Stimulated activated CD4-positive, alpha-beta T cell treated with anti-CD3 and anti-CD28 coated beads, TNF-alpha, amount 100 ng/mL, for 48 hours (primary cell): ENCODE data around the gene HADHB.
A peak's percentile ranks its signal among the peaks of the same experiment; 100 is the strongest.
"Not testable (repeated sequence)": the region's sequence is repeated elsewhere in the genome, so short reads cannot be mapped to it uniquely, and the experiment has no call there.

Experiments used
- DNase-seq, 3 donors: peaks; one replicate each; pipeline ENCODE4 v3.0.0-alpha.2; 2020; ENCODE audit warnings: low read depth in 3 of 3

The HADHB gene

DNA sequence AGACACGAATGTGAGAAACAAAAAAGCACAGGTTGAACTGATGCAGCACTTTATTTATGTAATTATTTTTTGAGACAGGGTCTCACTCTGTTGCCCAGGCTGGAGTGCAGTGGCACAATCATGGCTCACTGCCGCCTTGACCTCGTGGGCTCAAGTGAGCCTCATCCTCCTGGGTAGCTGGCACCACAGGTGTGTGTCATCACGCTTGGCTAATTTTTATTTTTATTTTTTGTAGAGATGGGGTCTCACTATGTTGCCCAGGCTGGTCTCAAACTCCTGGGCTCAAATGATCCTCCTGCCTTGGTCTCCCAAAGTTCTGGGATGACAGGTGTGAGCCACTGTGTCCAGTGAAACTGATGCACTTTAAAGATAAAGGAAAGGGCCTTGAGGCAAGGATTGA lies 84.3 kb downstream of the HADHB start:
- DNase-seq: not testable (repeated sequence)

DNA sequence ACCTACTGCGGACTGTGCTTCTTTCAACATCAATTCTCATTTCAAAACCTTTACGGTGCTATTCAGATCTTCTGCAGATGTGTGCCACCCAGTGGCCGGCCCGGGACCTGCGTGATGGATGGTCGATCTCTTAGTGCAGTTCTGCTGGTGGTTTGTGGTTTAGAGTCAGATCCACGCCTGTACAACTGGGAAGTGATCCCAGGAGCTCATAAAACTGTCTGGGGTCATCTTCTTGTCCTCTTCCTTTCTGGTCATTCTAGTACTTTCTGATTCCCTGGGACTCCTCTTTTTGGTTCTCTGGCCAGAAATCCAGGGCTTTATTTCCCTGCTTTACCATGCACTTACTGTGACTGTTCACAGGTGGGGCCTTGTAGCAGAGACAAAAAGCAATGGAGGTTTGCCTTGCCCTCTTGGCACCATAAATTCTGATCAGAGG lies 85.4 kb downstream of the HADHB start:
- DNase-seq: peak; percentile 55 to 77 (median 67)

DNA sequence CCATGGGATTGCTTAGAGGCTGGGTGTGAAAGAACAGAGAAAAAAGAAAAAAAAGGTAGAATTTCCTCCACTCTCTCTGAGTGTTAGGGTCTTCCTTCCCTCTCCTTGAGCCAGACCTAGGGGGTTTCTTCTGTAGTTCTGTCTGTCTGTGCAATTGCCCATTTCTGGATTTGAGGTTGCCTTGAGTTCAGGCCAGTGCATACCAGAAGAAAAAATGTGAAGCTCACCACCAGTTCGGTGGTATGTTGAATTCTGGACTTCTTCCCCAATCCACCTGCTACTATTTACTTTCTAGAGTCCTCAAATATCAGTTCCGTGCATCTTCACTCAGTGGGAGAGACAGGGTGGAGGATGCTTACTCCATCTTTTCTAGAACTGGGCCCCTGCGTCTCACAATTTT lies 85.9 kb downstream of the HADHB start:
- no peak for DNase-seq

DNA sequence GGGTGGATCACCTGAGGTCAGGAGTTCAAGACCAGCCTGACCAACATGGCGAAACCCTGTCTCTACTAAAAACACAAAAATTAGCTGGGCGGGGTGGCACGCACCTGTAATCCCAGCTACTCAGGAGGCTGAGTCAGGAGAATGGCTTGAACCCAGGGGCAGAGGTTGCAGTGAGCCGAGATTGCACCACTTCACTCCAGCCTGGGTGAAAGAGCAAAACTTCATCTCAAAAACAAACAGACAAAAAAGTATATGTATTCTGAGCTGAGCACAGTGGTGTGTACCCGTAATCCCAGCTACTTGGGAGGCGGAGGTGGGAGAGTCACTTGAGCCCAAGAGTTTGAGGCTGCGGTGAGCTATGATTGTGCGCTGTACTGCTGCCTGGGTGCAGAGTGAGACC lies 86.6 kb downstream of the HADHB start:
- DNase-seq: not testable (repeated sequence)

DNA sequence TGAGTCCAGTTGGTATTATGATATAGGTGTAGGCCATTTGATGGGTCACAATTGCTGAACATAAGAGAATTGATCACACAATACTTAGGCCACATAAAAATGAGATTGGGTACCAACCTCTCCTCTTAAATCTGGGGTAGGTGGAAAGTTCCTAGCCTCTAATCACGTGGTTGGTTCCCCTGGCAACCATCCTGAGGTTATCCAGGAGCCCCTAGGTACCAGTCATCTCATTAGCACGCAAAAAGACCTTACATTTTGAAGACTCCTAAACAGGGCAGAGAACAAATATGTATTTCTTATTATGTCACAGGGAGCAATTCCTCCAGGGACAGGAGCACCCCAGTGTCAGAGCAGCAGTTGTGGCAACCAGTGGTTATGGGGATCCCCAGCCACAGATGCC lies 88.6 kb downstream of the HADHB start:
- no peak for DNase-seq

DNA sequence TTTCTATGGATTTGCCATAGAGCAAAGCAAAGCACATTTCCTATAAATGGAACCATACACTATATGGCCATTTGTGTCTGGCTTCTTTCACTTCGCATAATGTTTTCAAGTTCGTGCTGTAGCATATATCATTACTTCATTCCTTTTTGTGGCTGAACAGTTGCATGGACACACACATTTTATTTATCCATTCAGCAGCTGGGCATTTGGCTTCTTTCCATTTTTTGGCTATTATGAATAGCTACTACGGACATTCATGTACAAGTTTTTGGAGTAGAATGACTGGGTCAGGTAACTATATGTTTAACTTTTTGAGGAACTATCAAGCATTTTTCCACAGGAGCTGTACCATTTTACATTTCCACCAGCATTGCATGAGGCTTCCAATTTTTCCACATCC lies 90.5 kb downstream of the HADHB start:
- DNase-seq: no peak

DNA sequence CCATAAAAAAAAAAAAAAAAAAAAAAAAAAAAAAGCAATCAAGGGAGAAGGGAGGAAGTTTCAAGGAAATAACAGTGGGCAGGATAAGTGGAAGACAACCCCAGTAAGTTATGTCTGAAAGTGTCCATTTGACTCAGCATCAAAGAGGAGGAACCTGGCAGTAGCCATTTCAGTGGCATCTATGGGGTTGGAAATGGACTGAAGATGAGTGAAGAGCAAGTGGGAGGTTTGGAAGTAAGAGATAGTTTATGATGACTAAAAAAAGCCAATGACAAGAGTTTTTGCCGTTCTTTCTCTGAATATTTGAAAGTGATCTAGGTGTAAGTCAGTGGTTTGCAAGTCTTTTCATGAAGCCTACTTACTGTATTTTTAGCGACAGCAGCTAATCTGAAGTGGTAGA lies 92.0 kb downstream of the HADHB start:
- no peak for DNase-seq

DNA sequence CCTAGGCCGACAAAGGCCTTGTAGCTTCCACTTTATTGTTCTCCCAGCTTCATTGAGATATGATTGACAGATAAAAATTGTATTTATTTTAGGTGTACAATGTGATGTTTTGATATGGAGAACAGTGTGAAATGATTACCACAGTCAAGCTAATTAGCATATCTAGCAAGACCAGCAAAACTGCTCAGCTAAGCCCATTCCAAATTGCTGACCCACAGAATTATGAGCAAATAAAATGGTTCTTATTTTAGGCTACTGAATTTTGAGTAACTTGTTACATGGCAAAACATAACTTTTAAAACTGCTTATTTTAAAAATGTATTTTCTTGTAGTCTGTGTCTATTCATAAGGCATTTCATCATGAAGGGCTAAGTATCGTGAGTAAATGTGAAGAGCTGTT lies 92.6 kb downstream of the HADHB start:
- DNase-seq: no peak
